Liver (tissue), 9 donors: Measurements from ENCODE around the gene AGPAT3. TPM values are rescaled to one million over a fixed set of nuclear protein-coding genes. Genes with fewer than 3 reads are reported as not detected.

Experiments used
- DNase-seq: peaks from one replicate; pipeline ENCODE4 v3.0.0-alpha.2; 2017; ENCODE audit warnings: low spot score
- H3K27ac ChIP-seq, 2 donors: one replicate each; pipeline ENCODE4 v1.7.0; 2013; ENCODE audit warnings: inconsistent platforms in 2 of 2, low read length in 2 of 2, control low read depth in 1 of 2, low read depth in 1 of 2, mild to moderate bottlenecking in 1 of 2
- H3K27me3 ChIP-seq, 4 donors: one replicate each; pipeline versions ENCODE4 v1.6.1 to v1.7.0; 2013; ENCODE audit warnings: low read length in 3 of 4, inconsistent platforms in 1 of 4, mild to moderate bottlenecking in 1 of 4, moderate library complexity in 1 of 4; ENCODE audit not compliant: control insufficient read depth in 4 of 4, insufficient read depth in 4 of 4
- H3K36me3 ChIP-seq, 4 donors: one replicate each; pipeline versions ENCODE4 v1.6.1 to v1.7.0; 2013; ENCODE audit warnings: low read length in 3 of 4, mild to moderate bottlenecking in 3 of 4, low read depth in 1 of 4, moderate library complexity in 1 of 4; ENCODE audit not compliant: control insufficient read depth in 4 of 4, insufficient read depth in 3 of 4
- H3K4me1 ChIP-seq, 4 donors: one replicate each; pipeline versions ENCODE4 v1.6.1 to v1.7.0; 2013; ENCODE audit warnings: low read length in 3 of 4, mild to moderate bottlenecking in 3 of 4, moderate library complexity in 1 of 4; ENCODE audit not compliant: control insufficient read depth in 4 of 4, insufficient read depth in 4 of 4
- H3K4me3 ChIP-seq, 3 donors: one replicate each; pipeline versions ENCODE4 v1.6.1 to v1.7.0; 2013; ENCODE audit warnings: low read length in 3 of 3, control low read depth in 1 of 3, low read depth in 1 of 3, mild to moderate bottlenecking in 1 of 3
- H3K9ac ChIP-seq, 2 donors: one replicate each; pipeline ENCODE4 v1.7.0; 2013; ENCODE audit warnings: low read length in 2 of 2, mild to moderate bottlenecking in 2 of 2, moderate library complexity in 2 of 2, control low read depth in 1 of 2, low read depth in 1 of 2
- H3K9me3 ChIP-seq, 4 donors: one replicate each; pipeline versions ENCODE4 v1.6.1 to v1.7.0; 2013; ENCODE audit warnings: low read length in 3 of 4; ENCODE audit not compliant: control insufficient read depth in 4 of 4
- EGR1 ChIP-seq, 2 donors: IDR thresholded peaks; 2 replicates each; pipeline ENCODE4 v1.6.1; 2016 to 2018; ENCODE audit warnings: antibody characterized with exemption in 2 of 2, low read depth in 2 of 2
- FOXA1 ChIP-seq: IDR thresholded peaks from 2 replicates; pipeline ENCODE4 v1.6.1; 2016; ENCODE audit warnings: antibody characterized with exemption
- FOXA2 ChIP-seq: IDR thresholded peaks from 2 replicates; pipeline ENCODE4 v1.6.1; 2016; ENCODE audit warnings: antibody characterized with exemption
- GABPA ChIP-seq, 2 donors: IDR thresholded peaks in 1 of 2; conservative IDR thresholded peaks in 1 of 2; 2 replicates each; pipeline ENCODE4 v1.6.1; 2016; ENCODE audit warnings: antibody characterized with exemption in 2 of 2, mild to moderate bottlenecking in 1 of 2, moderate library complexity in 1 of 2
- HNF4A ChIP-seq, 2 donors: conservative IDR thresholded peaks; 2 replicates each; pipeline ENCODE4 v1.6.1; 2016; ENCODE audit warnings: antibody characterized with exemption in 2 of 2, mild to moderate bottlenecking in 2 of 2
- HNF4G ChIP-seq: IDR thresholded peaks from 2 replicates; pipeline ENCODE4 v1.6.1; 2016; ENCODE audit warnings: antibody characterized with exemption
- JUND ChIP-seq, 2 donors: IDR thresholded peaks; 2 replicates each; pipeline ENCODE4 v1.6.1; 2016; ENCODE audit warnings: antibody characterized with exemption in 2 of 2
- NR2F2 ChIP-seq: IDR thresholded peaks from 2 replicates; pipeline ENCODE4 v1.6.1; 2016; ENCODE audit warnings: antibody characterized with exemption
- RAD21 ChIP-seq, 2 donors: IDR thresholded peaks; 2 replicates each; pipeline ENCODE4 v1.6.1; 2016; ENCODE audit warnings: antibody characterized with exemption in 2 of 2, mild to moderate bottlenecking in 2 of 2
- REST ChIP-seq: IDR thresholded peaks from 2 replicates; pipeline ENCODE4 v1.6.1; 2016; ENCODE audit warnings: antibody characterized with exemption, mild to moderate bottlenecking
- RXRA ChIP-seq, 2 donors: IDR thresholded peaks; 2 replicates each; pipeline ENCODE4 v1.6.1; 2017 to 2018; ENCODE audit warnings: antibody characterized with exemption in 2 of 2, mild to moderate bottlenecking in 1 of 2
- SP1 ChIP-seq: IDR thresholded peaks from 2 replicates; pipeline ENCODE4 v1.6.1; 2018; ENCODE audit warnings: antibody characterized with exemption, mild to moderate bottlenecking
- TAF1 ChIP-seq: conservative IDR thresholded peaks from 2 replicates; pipeline ENCODE4 v1.6.1; 2016; ENCODE audit warnings: antibody characterized with exemption, mild to moderate bottlenecking
- YY1 ChIP-seq: IDR thresholded peaks from 2 replicates; pipeline ENCODE4 v1.6.1; 2016; ENCODE audit warnings: antibody characterized with exemption, mild to moderate bottlenecking
- WGBS: extraction: QIAGEN DNeasy Blood & Tissue Kit; methylation state at CpG from one replicate; pipeline ENCODE4 v1.1.7; 2013; 5-methylcytosine and 5-hydroxymethylcytosine counted together
- polyA plus RNA-seq, 2 donors: library from polyadenylated mRNA; stranded (reverse) in 1 of 2; unstranded in 1 of 2; fragments of 200-250 nt in 1 of 2; fragments of >200 nt in 1 of 2; fragmentation: Nextera tagmentation in 1 of 2; extraction: Ambion mirVana in 1 of 2; gene quantifications; one replicate each; pipeline versions ENCODE4 v1.2.1 to v1.2.3, GENCODE V29; 2013 to 2015
- total RNA-seq, 2 donors: library from RNA; depleted of rRNA; stranded (reverse); fragments of >200 nt; gene quantifications; one replicate each; pipeline ENCODE4 v1.2.3, GENCODE V29; 2014
- TF ChIP-seq, protein P1 (sequence below): IDR thresholded peaks from 2 replicates; pipeline ENCODE4 v1.6.1; 2016; ENCODE audit warnings: antibody characterized with exemption
- TF ChIP-seq, protein P2 (sequence below): IDR thresholded peaks from 2 replicates; pipeline ENCODE4 v1.6.1; 2016; ENCODE audit warnings: antibody characterized with exemption
- donor health status: healthy.
- donor health status: healthy.
- donor health status: healthy.
- donor health status: healthy.
- donor health status: healthy.

The AGPAT3 gene
- total and polyA plus RNA-seq, 4 donors = 32.3 to 148 (median 59.8) TPM

- TF ChIP-seq FOXA2 (no peak), GABPA (IDR thresholded peaks at IDR 0.05 in 1 of 2, conservative IDR thresholded peaks at IDR 0.05 in 1 of 2) (no peak), RAD21 (IDR thresholded peaks at IDR 0.05) (no peak), HNF4G (no peak), EGR1 (IDR thresholded peaks at IDR 0.05; ENCODE audit: low read depth in 2 of 2) (no peak), RXRA (IDR thresholded peaks at IDR 0.05) (no peak), JUND (IDR thresholded peaks at IDR 0.05) (no peak)
- TF ChIP-seq, protein P1, sequence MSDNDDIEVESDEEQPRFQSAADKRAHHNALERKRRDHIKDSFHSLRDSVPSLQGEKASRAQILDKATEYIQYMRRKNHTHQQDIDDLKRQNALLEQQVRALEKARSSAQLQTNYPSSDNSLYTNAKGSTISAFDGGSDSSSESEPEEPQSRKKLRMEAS = no peak
- Histone ChIP-seq H3K9ac (no peak overlapping the region), H3K9me3 (no peaks in the 10 kb centered on the region), H3K4me3 (no peak overlapping the region), H3K27me3 (no peaks in the 10 kb centered on the region), H3K4me1 (peaks cover 31 to 87% (median 77%) of the 10 kb centered on the region in 4 donors), H3K27ac (no peak overlapping the region), H3K36me3 (peaks cover 0 to 4% (median 1%) of the 10 kb centered on the region in 4 donors)
- no peak for DNase-seq
- 82% methylated on average over 14 of the region's 14 CpGs for WGBS
Observed at GRCh38 chr21:43925609-43926008, 60.6 kb downstream of the AGPAT3 start.

DNA sequence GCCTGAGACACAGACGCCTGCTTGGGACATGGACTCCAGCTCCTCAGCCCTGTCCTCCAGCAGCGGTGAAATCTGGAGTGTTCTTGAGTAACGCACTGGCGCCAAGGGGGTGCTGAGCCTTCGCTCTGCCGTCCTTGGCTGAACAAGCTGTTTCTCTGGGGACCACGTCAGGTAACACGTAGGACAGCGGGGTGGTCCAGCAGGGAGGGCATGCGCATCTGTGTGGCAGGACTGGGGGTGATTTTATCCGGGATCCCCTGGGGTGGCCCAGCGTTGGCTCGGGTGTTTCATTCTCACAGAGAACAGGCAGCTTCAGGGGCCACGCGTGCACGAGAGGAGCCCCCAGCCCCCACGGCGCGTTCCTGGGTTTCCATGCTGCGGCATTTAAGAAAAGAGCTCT, 61.2 kb downstream of the AGPAT3 start:
- DNase-seq = no peak
- Histone ChIP-seq H3K27ac (no peak overlapping the region), H3K27me3 (no peaks in the 10 kb centered on the region), H3K36me3 (peaks cover 0 to 4% (median 1%) of the 10 kb centered on the region in 4 donors), H3K4me3 (no peak overlapping the region), H3K9me3 (no peaks in the 10 kb centered on the region), H3K9ac (no peak overlapping the region), H3K4me1 (peaks cover 31 to 82% (median 72%) of the 10 kb centered on the region in 4 donors)
- 91% methylated on average over 20 of the region's 20 CpGs for WGBS
- no peak for TF ChIP-seq REST

DNA sequence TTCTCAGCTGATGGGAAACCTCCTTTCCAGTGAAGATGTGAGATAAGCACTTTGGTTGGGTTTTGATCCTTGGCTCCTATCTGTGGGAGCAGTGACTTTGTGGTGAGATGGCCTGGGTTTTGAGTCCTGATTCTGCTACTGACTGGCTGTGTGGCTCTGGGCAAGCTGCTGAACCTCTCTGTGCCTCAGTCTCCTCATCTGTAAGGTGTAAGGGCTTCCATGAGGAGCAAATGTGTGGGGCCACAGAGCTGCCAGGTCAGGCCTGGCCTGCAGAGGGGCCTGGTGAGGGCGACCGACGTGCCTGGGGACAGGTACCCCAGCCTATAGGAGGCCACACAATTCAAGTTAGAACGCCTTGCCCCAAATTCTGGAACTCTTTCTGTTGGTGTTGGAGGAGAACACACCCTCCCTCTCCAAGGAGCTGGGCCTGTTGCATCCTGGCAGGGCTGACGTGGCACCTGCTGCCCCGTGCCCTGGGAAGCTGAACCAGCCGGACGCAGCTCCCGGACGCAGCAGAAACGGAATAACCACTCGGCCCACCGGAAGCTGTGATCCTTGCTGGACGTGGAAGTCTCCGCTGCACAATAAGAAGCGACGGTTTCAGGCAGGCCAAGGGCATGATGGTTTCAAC, 62.7 kb downstream of the AGPAT3 start:
- Histone ChIP-seq H3K4me3 (no peak overlapping the region), H3K27ac (no peak overlapping the region), H3K36me3 (peaks cover 0 to 4% (median 1%) of the 10 kb centered on the region in 4 donors), H3K4me1 (peaks cover 27 to 67% (median 57%) of the 10 kb centered on the region in 4 donors), H3K27me3 (no peaks in the 10 kb centered on the region), H3K9ac (no peak overlapping the region), H3K9me3 (no peaks in the 10 kb centered on the region)
- WGBS = 96% methylated on average over 17 of the region's 17 CpGs
- no peak for DNase-seq
- TF ChIP-seq REST (no peak), FOXA2 (no peak), NR2F2 (no peak), HNF4A (conservative IDR thresholded peaks at IDR 0.05) (no peak), EGR1 (IDR thresholded peaks at IDR 0.05; ENCODE audit: low read depth in 2 of 2) (no peak), FOXA1 (no peak), JUND (IDR thresholded peaks at IDR 0.05) (no peak), HNF4G (no peak), SP1 (no peak), RAD21 (IDR thresholded peaks at IDR 0.05) (no peak), YY1 (no peak), TAF1 (no peak), GABPA (IDR thresholded peaks at IDR 0.05 in 1 of 2, conservative IDR thresholded peaks at IDR 0.05 in 1 of 2) (no peak)
- TF ChIP-seq, protein P2, sequence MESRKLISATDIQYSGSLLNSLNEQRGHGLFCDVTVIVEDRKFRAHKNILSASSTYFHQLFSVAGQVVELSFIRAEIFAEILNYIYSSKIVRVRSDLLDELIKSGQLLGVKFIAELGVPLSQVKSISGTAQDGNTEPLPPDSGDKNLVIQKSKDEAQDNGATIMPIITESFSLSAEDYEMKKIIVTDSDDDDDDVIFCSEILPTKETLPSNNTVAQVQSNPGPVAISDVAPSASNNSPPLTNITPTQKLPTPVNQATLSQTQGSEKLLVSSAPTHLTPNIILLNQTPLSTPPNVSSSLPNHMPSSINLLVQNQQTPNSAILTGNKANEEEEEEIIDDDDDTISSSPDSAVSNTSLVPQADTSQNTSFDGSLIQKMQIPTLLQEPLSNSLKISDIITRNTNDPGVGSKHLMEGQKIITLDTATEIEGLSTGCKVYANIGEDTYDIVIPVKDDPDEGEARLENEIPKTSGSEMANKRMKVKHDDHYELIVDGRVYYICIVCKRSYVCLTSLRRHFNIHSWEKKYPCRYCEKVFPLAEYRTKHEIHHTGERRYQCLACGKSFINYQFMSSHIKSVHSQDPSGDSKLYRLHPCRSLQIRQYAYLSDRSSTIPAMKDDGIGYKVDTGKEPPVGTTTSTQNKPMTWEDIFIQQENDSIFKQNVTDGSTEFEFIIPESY = no peak
